CD14-positive monocyte (primary cell): ENCODE data around the gene VMP1. TPM values are rescaled to one million over a fixed set of nuclear protein-coding genes. Genes with fewer than 3 reads are reported as not detected.

ENCODE experiments used
- DNase-seq, 3 donors: peaks; one replicate each; pipeline ENCODE4 v3.0.0-alpha.2; 2011 to 2022
- H2AFZ ChIP-seq: 2 replicates; pipeline ENCODE4 v1.6.0; 2012; ENCODE audit warnings: mild to moderate bottlenecking, low read depth, low read length, inconsistent platforms; ENCODE audit not compliant: insufficient read depth, poor library complexity, severe bottlenecking
- H3K27ac ChIP-seq, 2 donors: 1 replicate in 1 of 2; 2 replicates in 1 of 2; pipeline ENCODE4 v1.5.1; 2012 to 2013; ENCODE audit warnings: low read length in 2 of 2, control low read depth in 1 of 2, inconsistent platforms in 1 of 2, low read depth in 1 of 2, mild to moderate bottlenecking in 1 of 2
- H3K27me3 ChIP-seq, 2 donors: one replicate each; pipeline versions ENCODE4 v1.6.0 to v1.6.1; 2011 to 2013; ENCODE audit warnings: low read length in 2 of 2; ENCODE audit not compliant: control insufficient read depth in 2 of 2, insufficient read depth in 2 of 2
- H3K36me3 ChIP-seq, 2 donors: replicated peaks in 1 of 2; 1 replicate in 1 of 2; 2 replicates in 1 of 2; pipeline versions ENCODE4 v1.5.1 to v1.6.1; 2012 to 2013; ENCODE audit warnings: low read length in 2 of 2, control low read depth in 1 of 2, inconsistent platforms in 1 of 2, mild to moderate bottlenecking in 1 of 2; ENCODE audit not compliant: insufficient read depth in 2 of 2, control insufficient read depth in 1 of 2
- H3K4me1 ChIP-seq, 2 donors: 1 replicate in 1 of 2; 2 replicates in 1 of 2; pipeline versions ENCODE4 v1.5.1 to v1.6.1; 2012 to 2013; ENCODE audit warnings: low read length in 2 of 2, control low read depth in 1 of 2, inconsistent platforms in 1 of 2, mild to moderate bottlenecking in 1 of 2, moderate library complexity in 1 of 2; ENCODE audit not compliant: insufficient read depth in 2 of 2, control insufficient read depth in 1 of 2
- H3K4me2 ChIP-seq: replicated peaks from 2 replicates; pipeline ENCODE3; 2012; ENCODE audit warnings: low read length, moderate library complexity, mild to moderate bottlenecking; ENCODE audit not compliant: poor library complexity, severe bottlenecking; ENCODE audit errors: extremely low read depth
- H3K4me3 ChIP-seq, 3 experiments: fragments of 200-600 bp in 1 of 3; sonication (generic) in 1 of 3; replicated peaks in 1 of 3; 1 replicate in 2 of 3; 2 replicates in 1 of 3; pipeline ENCODE4 v1.5.1; 2011 to 2013; ENCODE audit warnings: low read length in 3 of 3, mild to moderate bottlenecking in 3 of 3, control low read depth in 2 of 3, low read depth in 2 of 3, inconsistent platforms in 1 of 3, moderate library complexity in 1 of 3
- H3K79me2 ChIP-seq: 2 replicates; pipeline ENCODE4 v1.6.0; 2012; ENCODE audit warnings: mild to moderate bottlenecking, control low read depth, inconsistent platforms, low read length, moderate library complexity; ENCODE audit not compliant: insufficient read depth
- H3K9ac ChIP-seq: 2 replicates; pipeline ENCODE4 v1.6.0; 2017; ENCODE audit warnings: low read length, mild to moderate bottlenecking; ENCODE audit not compliant: insufficient read depth, poor library complexity, severe bottlenecking
- H3K9me3 ChIP-seq, 2 donors: replicated peaks in 1 of 2; 1 replicate in 1 of 2; 2 replicates in 1 of 2; pipeline versions ENCODE4 v1.5.1 to v1.6.1; 2012 to 2013; ENCODE audit warnings: low read length in 2 of 2, control low read depth in 1 of 2; ENCODE audit not compliant: control insufficient read depth in 1 of 2, insufficient read depth in 1 of 2
- H4K20me1 ChIP-seq: 2 replicates; pipeline ENCODE4 v1.6.0; 2012; ENCODE audit warnings: mild to moderate bottlenecking, low read length, control low read depth, moderate library complexity; ENCODE audit not compliant: insufficient read depth
- H3K27ac Mint-ChIP-seq, 7 donors: one replicate each; pipeline ENCODE4 v1.8.0; 2020; ENCODE audit warnings: mild to moderate bottlenecking in 7 of 7, mixed read lengths in 7 of 7, moderate library complexity in 6 of 7, inconsistent platforms in 2 of 7
- H3K27me3 Mint-ChIP-seq, 3 donors: one replicate each; pipeline ENCODE4 v1.8.0; 2021 to 2022; ENCODE audit warnings: low read depth in 3 of 3, mild to moderate bottlenecking in 3 of 3, mixed read lengths in 3 of 3, moderate library complexity in 3 of 3, inconsistent platforms in 1 of 3
- H3K36me3 Mint-ChIP-seq, 2 donors: one replicate each; pipeline ENCODE4 v1.8.0; 2020; ENCODE audit warnings: mixed read lengths in 2 of 2, inconsistent platforms in 1 of 2, mild to moderate bottlenecking in 1 of 2
- H3K4me1 Mint-ChIP-seq: one replicate; pipeline ENCODE4 v1.8.0; 2020; ENCODE audit warnings: mild to moderate bottlenecking, mixed read lengths
- H3K4me3 Mint-ChIP-seq, 2 donors: one replicate each; pipeline ENCODE4 v1.8.0; 2020; ENCODE audit warnings: mild to moderate bottlenecking in 2 of 2, mixed read lengths in 2 of 2, moderate library complexity in 1 of 2
- H3K9me3 Mint-ChIP-seq, 7 donors: one replicate each; pipeline ENCODE4 v1.8.0; 2020 to 2022; ENCODE audit warnings: mixed read lengths in 7 of 7, mild to moderate bottlenecking in 6 of 7, moderate library complexity in 6 of 7, inconsistent platforms in 2 of 7
- CTCF ChIP-seq: fragments of 200-600 bp; IDR thresholded peaks from one replicate; pipeline ENCODE4 v1.8.0; 2022; ENCODE audit warnings: antibody characterized with exemption, mild to moderate bottlenecking
- WGBS: methylation state at CpG from one replicate; pipeline ENCODE4 v1.1.5; 2013; ENCODE audit warnings: missing lambda C conversion rate; ENCODE audit not compliant: insufficient coverage; 5-methylcytosine and 5-hydroxymethylcytosine counted together
- intact Hi-C, 2 donors: fragments of 100-400 bp; cut with micrococcal nuclease; formaldehyde crosslinking; loops; one replicate each; pipeline versions ENCODE4 v1.15.0 to v1.15.1; 2023
- polyA plus RNA-seq, 3 donors: library from polyadenylated mRNA; depleted of rRNA in 1 of 3; unstranded in 2 of 3; stranded (reverse) in 1 of 3; fragments of 300-500 nt in 2 of 3; fragments of >200 nt in 1 of 3; fragmentation: Illumina TruSeq in 2 of 3; gene quantifications; 1 replicate in 2 of 3; 2 replicates in 1 of 3; pipeline ENCODE4 v1.2.3, GENCODE V29; 2012 to 2021

VMP1 gene
- polyA plus RNA-seq, 3 donors: 246 to 511 (median 386) TPM

GRCh38 chr17:59762049-59762823 lies 54.8 kb downstream of the VMP1 start:
- Mint-ChIP-seq H3K27ac (peak overlapping the region in 6 of 7 donors; percentile 3 to 98 (median 86)), H3K9me3 (peaks cover 0 to 10% (median 6%) of the 10 kb centered on the region in 7 donors), H3K27me3 (peaks cover 0 to 3% (median 0%) of the 10 kb centered on the region in 3 donors), H3K4me3 (no peak overlapping the region), H3K4me1 (peaks cover 24% of the 10 kb centered on the region), H3K36me3 (peaks cover 55 to 73% of the 10 kb centered on the region in 2 donors)
- Histone ChIP-seq H3K79me2 (peaks cover 60% of the 10 kb centered on the region), H3K36me3 (peaks cover 41 to 69% of the 10 kb centered on the region in 2 donors), H3K4me1 (peaks cover 16 to 33% of the 10 kb centered on the region in 2 donors), H3K9ac (no peak overlapping the region), H3K9me3 (peaks cover 0 to 9% of the 10 kb centered on the region in 2 donors), H4K20me1 (no peaks in the 10 kb centered on the region), H3K4me2 (no peak overlapping the region), H2AFZ (no peak overlapping the region), H3K27me3 (no peaks in the 10 kb centered on the region), H3K4me3 (no peak overlapping the region), H3K27ac (peak overlapping the region in 1 of 2 donors; percentile 76)
- TF ChIP-seq CTCF: no peak
- DNase-seq: peak in 1 of 3 donors; percentile 24
- no CpG with 5 or more reads among the region's 4 CpGs for WGBS
- intact Hi-C loops: no loop called here

GRCh38 chr17:59762824-59763374 lies 55.4 kb downstream of the VMP1 start:
- Histone ChIP-seq H3K9ac (no peak overlapping the region), H3K4me1 (peaks cover 16 to 33% of the 10 kb centered on the region in 2 donors), H3K4me2 (no peak overlapping the region), H2AFZ (no peak overlapping the region), H4K20me1 (no peaks in the 10 kb centered on the region), H3K79me2 (peaks cover 55% of the 10 kb centered on the region), H3K27ac (no peak overlapping the region), H3K27me3 (no peaks in the 10 kb centered on the region), H3K9me3 (peaks cover 0 to 9% of the 10 kb centered on the region in 2 donors), H3K36me3 (peaks cover 35 to 64% of the 10 kb centered on the region in 2 donors), H3K4me3 (no peak overlapping the region)
- Mint-ChIP-seq H3K4me3 (no peak overlapping the region), H3K27me3 (peaks cover 0 to 3% (median 0%) of the 10 kb centered on the region in 3 donors), H3K36me3 (peaks cover 51 to 70% of the 10 kb centered on the region in 2 donors), H3K9me3 (peaks cover 0 to 10% (median 6%) of the 10 kb centered on the region in 7 donors), H3K4me1 (peaks cover 24% of the 10 kb centered on the region), H3K27ac (peak overlapping the region in 1 of 7 donors; percentile 56)
- DNase-seq: no peak
- intact Hi-C loops: no loop called here
- no peak for TF ChIP-seq CTCF
